IMR-90 (cell line): ENCODE results near the gene AP4S1. TPM values are rescaled to one million over a fixed set of nuclear protein-coding genes. Genes with fewer than 3 reads are reported as not detected.
"Not testable (repeated sequence)": the region's sequence is repeated elsewhere in the genome, so short reads cannot be mapped to it uniquely, and the experiment has no call there.

Source experiments
- ATAC-seq: fragments of 200-7000 bp; cut with Tn5 transposase; 2 replicates; pipeline ENCODE4 v1.9.1; 2020; ENCODE audit warnings: low read depth, mild to moderate bottlenecking, moderate library complexity
- BruUV-seq: library from RNA; stranded (reverse); fragments of 400-500 nt; replicated peaks from 2 replicates; lab custom pipeline; 2021; lab: Mats Ljungman, UMichigan
- CTCF ChIA-PET: fragments of 300-600 bp; formaldehyde crosslinking; extraction: SDS; loops from one replicate; lab custom pipeline; 2021; ENCODE audit warnings: antibody characterized with exemption; lab: Yijun Ruan, JAX
- POLR2A ChIA-PET: fragments of 300-600 bp; sonication (Branson Sonifier 250); formaldehyde crosslinking; loops from one replicate; lab custom pipeline; 2022; ENCODE audit warnings: antibody characterized with exemption; ENCODE audit not compliant: unreplicated experiment; lab: Charles Lee
- DNase-seq: peaks from one replicate; pipeline ENCODE4 v3.0.0; 2013
- H2AFZ ChIP-seq: replicated peaks from 2 replicates; pipeline ENCODE3; 2013; ENCODE audit warnings: low read length, mild to moderate bottlenecking; ENCODE audit not compliant: poor library complexity
- H2AK5ac ChIP-seq: 2 replicates; pipeline ENCODE4 v1.6.1; 2013; ENCODE audit warnings: low read depth, low read length, inconsistent platforms
- H2AK9ac ChIP-seq: replicated peaks from 2 replicates; pipeline ENCODE3; 2013; ENCODE audit warnings: mild to moderate bottlenecking, low read depth, low read length, moderate library complexity; ENCODE audit not compliant: poor library complexity
- H2BK120ac ChIP-seq: 2 replicates; pipeline ENCODE4 v1.6.1; 2013; ENCODE audit warnings: low read depth, low read length, inconsistent platforms
- H2BK15ac ChIP-seq: 3 replicates; pipeline ENCODE4 v1.6.1; 2013; ENCODE audit warnings: low read depth, low read length, inconsistent platforms
- H2BK20ac ChIP-seq: 2 replicates; pipeline ENCODE4 v1.6.1; 2013; ENCODE audit warnings: low read depth, mild to moderate bottlenecking, inconsistent platforms, low read length, moderate library complexity
- H2BK5ac ChIP-seq: 2 replicates; pipeline ENCODE4 v1.6.1; 2013; ENCODE audit warnings: mild to moderate bottlenecking, low read depth, low read length, inconsistent platforms; ENCODE audit not compliant: poor library complexity, severe bottlenecking
- H3K14ac ChIP-seq: replicated peaks from 2 replicates; pipeline ENCODE4 v1.6.1; 2013; ENCODE audit warnings: low read depth, low read length, inconsistent platforms
- H3K18ac ChIP-seq: 2 replicates; pipeline ENCODE4 v1.6.1; 2013; ENCODE audit warnings: low read depth, low read length, control low read depth
- H3K23ac ChIP-seq: 2 replicates; pipeline ENCODE4 v1.6.1; 2013; ENCODE audit warnings: low read depth, low read length, inconsistent platforms
- H3K27ac ChIP-seq: 2 replicates; pipeline ENCODE4 v1.5.1; 2013; ENCODE audit warnings: mild to moderate bottlenecking, control low read depth, low read length; ENCODE audit not compliant: insufficient read depth
- H3K27me3 ChIP-seq: 2 replicates; pipeline ENCODE4 v1.6.1; 2013; ENCODE audit warnings: low read length; ENCODE audit not compliant: control insufficient read depth, insufficient read depth
- H3K36me3 ChIP-seq: 2 replicates; pipeline ENCODE4 v1.6.1; 2013; ENCODE audit warnings: low read length, mixed read lengths; ENCODE audit not compliant: control insufficient read depth, insufficient read depth
- H3K4ac ChIP-seq: 2 replicates; pipeline ENCODE4 v1.6.1; 2013; ENCODE audit warnings: low read depth, low read length, inconsistent platforms
- H3K4me1 ChIP-seq: 2 replicates; pipeline ENCODE4 v1.6.1; 2013; ENCODE audit warnings: low read length, mixed read lengths; ENCODE audit not compliant: control insufficient read depth, insufficient read depth
- H3K4me2 ChIP-seq: 2 replicates; pipeline ENCODE4 v1.6.1; 2013; ENCODE audit warnings: low read depth, mild to moderate bottlenecking, control low read depth, low read length, moderate library complexity
- H3K4me3 ChIP-seq: 2 replicates; pipeline ENCODE4 v1.5.1; 2013; ENCODE audit warnings: low read depth, mild to moderate bottlenecking, control low read depth, low read length, moderate library complexity; ENCODE audit not compliant: insufficient read depth
- H3K56ac ChIP-seq: 2 replicates; pipeline ENCODE4 v1.6.1; 2013; ENCODE audit warnings: low read length, inconsistent platforms; ENCODE audit not compliant: insufficient read depth; ENCODE audit errors: extremely low read depth
- H3K79me1 ChIP-seq, 2 experiments: 2 replicates each; pipeline ENCODE4 v1.6.1; 2013; ENCODE audit warnings: low read length in 2 of 2, inconsistent platforms in 1 of 2, low read depth in 1 of 2
- H3K9ac ChIP-seq: 2 replicates; pipeline ENCODE4 v1.6.1; 2013; ENCODE audit warnings: low read depth, low read length, control low read depth
- H3K9me1 ChIP-seq: 2 replicates; pipeline ENCODE4 v1.6.1; 2013; ENCODE audit warnings: low read length, inconsistent platforms; ENCODE audit not compliant: insufficient read depth
- H3K9me3 ChIP-seq: 2 replicates; pipeline ENCODE4 v1.6.1; 2013; ENCODE audit warnings: low read length; ENCODE audit not compliant: control insufficient read depth, insufficient read depth
- H4K20me1 ChIP-seq: 2 replicates; pipeline ENCODE4 v1.6.1; 2013; ENCODE audit warnings: low read length, inconsistent platforms; ENCODE audit not compliant: insufficient read depth
- H4K5ac ChIP-seq: 2 replicates; pipeline ENCODE4 v1.6.1; 2013; ENCODE audit warnings: mild to moderate bottlenecking, low read depth, low read length, control low read depth
- H4K8ac ChIP-seq, 2 experiments: 2 replicates each; pipeline ENCODE4 v1.6.1; 2013; ENCODE audit warnings: low read depth in 2 of 2, low read length in 2 of 2, control low read depth in 1 of 2, inconsistent platforms in 1 of 2
- H4K91ac ChIP-seq: 2 replicates; pipeline ENCODE4 v1.6.1; 2013; ENCODE audit warnings: low read depth, low read length, inconsistent platforms; ENCODE audit not compliant: insufficient read depth
- BHLHE40 ChIP-seq: fragments of 150-350 bp; IDR thresholded peaks from 2 replicates; pipeline ENCODE4 v1.6.1; 2016; ENCODE audit warnings: mild to moderate bottlenecking, low read depth, low read length
- NFE2L2 ChIP-seq: fragments of 150-350 bp; IDR thresholded peaks from 2 replicates; pipeline ENCODE4 v1.6.1; 2016; ENCODE audit warnings: low read depth, mild to moderate bottlenecking, low read length
- WGBS, 2 experiments: methylation state at CpG; one replicate each; pipeline versions ENCODE4 v1.1.5 to v1.1.7; 2013; ENCODE audit warnings: missing lambda C conversion rate in 2 of 2; ENCODE audit not compliant: insufficient read length in 1 of 2; ENCODE audit errors: extremely low coverage in 2 of 2; 5-methylcytosine and 5-hydroxymethylcytosine counted together
- dilution Hi-C: fragments of 300-500 bp; cut with HindIII; formaldehyde crosslinking; loops from one replicate; pipeline ENCODE4 v1.14.3; 2018; ENCODE audit warnings: low sequenced_read_pairs; ENCODE audit not compliant: unreplicated experiment
- in situ Hi-C: fragments of 300-500 bp; cut with MboI; formaldehyde crosslinking; loops from 3 replicates; pipeline ENCODE4 v1.14.3; 2019; ENCODE audit warnings: low sequenced_read_pairs, inconsistent platforms, mixed read lengths
- intact Hi-C: fragments of 100-400 bp; cut with micrococcal nuclease; formaldehyde crosslinking; loops from 2 replicates; pipeline ENCODE4 v1.10.0; 2022
- polyA plus RNA-seq, 3 experiments: library from polyadenylated mRNA; depleted of rRNA; stranded (reverse); fragments of >200 nt; gene quantifications; 2 replicates each; pipeline ENCODE4 v1.2.3, GENCODE V29; 2012; ENCODE audit warnings: low replicate concordance in 1 of 3
- total RNA-seq: library from RNA; depleted of rRNA; stranded (reverse); fragments of >200 nt; gene quantifications from 2 replicates; pipeline ENCODE4 v1.2.3, GENCODE V29; 2012
- TF ChIP-seq, protein P1 (sequence below): fragments of 150-350 bp; IDR thresholded peaks from 2 replicates; pipeline ENCODE4 v1.6.1; 2017; ENCODE audit warnings: mild to moderate bottlenecking, antibody characterized with exemption, low read length, low read depth

The AP4S1 gene
- total and polyA plus RNA-seq, 2 of the 4 experiments (the other 2 are of a cell fraction): 2.7 to 4.5 TPM

DNA sequence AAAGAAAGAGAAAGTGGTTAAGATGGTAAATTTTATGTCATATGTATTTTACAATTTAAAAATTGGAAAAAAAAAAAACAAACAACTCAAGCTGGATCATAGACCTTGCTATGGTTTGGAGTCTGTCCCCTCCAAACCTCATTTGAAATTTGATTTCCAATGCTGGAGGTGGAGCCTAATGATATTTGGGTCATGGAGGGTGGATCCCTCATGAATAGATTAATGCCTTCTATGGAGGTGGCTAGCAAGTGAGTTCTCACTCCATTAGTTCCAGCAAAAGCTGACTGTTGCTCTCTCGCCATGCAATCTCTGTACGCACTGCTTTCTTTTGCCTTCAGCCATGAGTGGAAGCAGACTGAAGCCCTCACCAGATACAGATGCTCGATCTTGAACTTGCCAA lies 22.2 kb upstream of the AP4S1 start:
- WGBS, 2 experiments: 100% methylated on average over 2 of the region's 3 CpGs; no CpG with 5 or more reads in 1 of the 2 experiments
- dilution Hi-C loops: no loop called here
- intact Hi-C loops: no loop called here
- Histone ChIP-seq H4K8ac (no peak overlapping the region), H2AFZ (no peak overlapping the region), H4K5ac (no peak overlapping the region), H4K91ac (no peak overlapping the region), H3K18ac (no peak overlapping the region), H3K9me3 (peaks cover 2% of the 10 kb centered on the region), H3K9ac (no peak overlapping the region), H2BK5ac (no peak overlapping the region), H3K4ac (no peak overlapping the region), H3K56ac (no peak overlapping the region), H3K4me3 (no peak overlapping the region), H3K23ac (no peak overlapping the region), H3K36me3 (peaks cover 14% of the 10 kb centered on the region), H4K20me1 (peaks cover 69% of the 10 kb centered on the region), H3K27ac (no peak overlapping the region), H2AK5ac (no peak overlapping the region), H3K79me1 (peaks cover 30 to 80% of the 10 kb centered on the region in 2 experiments; a peak in 3 of 4 replicates), H2BK15ac (no peak overlapping the region), H2BK120ac (no peak overlapping the region), H3K14ac (no peak overlapping the region), H2BK20ac (no peak overlapping the region), H3K4me1 (0 out of 2 replicates have a peak, but pooled peaks cover 2% of the 10 kb centered on the region), H3K27me3 (no peaks in the 10 kb centered on the region), H3K9me1 (peaks cover 3% of the 10 kb centered on the region), H3K4me2 (no peak overlapping the region), H2AK9ac (no peak overlapping the region)
- ChIA-PET POLR2A (interaction anchor here (0.6 to 0.7 kb wide), 2 partner anchors 16 to 50 kb away, joined by 4 to 13 read pairs; no protein-coding TSS in a partner anchor), CTCF (interaction anchor here (1.2 kb wide), 1 partner anchor 96 kb away, joined by 7 read pairs; no protein-coding TSS in a partner anchor)
- in situ Hi-C loops: no loop called here
- ATAC-seq (no peak), DNase-seq (no peak)
- TF ChIP-seq NFE2L2: no peak
- TF ChIP-seq BHLHE40: no peak
- TF ChIP-seq, protein P1, sequence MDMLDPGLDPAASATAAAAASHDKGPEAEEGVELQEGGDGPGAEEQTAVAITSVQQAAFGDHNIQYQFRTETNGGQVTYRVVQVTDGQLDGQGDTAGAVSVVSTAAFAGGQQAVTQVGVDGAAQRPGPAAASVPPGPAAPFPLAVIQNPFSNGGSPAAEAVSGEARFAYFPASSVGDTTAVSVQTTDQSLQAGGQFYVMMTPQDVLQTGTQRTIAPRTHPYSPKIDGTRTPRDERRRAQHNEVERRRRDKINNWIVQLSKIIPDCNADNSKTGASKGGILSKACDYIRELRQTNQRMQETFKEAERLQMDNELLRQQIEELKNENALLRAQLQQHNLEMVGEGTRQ: no peak
- BruUV-seq: no TSS peak

DNA sequence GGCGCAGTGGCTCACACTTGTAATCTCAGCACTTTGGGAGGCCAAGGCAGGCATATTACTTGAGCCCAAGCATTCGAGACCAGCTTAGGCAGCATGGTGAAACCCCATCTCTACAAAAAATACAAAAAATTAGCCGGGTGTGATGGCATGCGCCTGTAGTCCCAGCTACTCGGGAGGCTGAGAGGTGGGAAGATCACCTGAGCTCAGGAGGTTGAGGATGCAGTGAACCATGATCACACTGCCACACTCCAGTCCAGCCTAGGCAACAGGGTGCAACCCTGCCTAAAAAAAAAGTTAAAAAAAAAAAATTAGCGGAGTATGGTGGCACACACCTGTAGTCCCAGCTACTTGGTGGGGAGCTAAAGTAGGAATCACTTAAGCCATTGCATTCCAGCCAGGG lies 21.4 kb upstream of the AP4S1 start:
- H2AK9ac ChIP-seq, H3K27me3 ChIP-seq, H3K9ac ChIP-seq, DNase-seq, H4K91ac ChIP-seq, dilution Hi-C loops, H2AK5ac ChIP-seq, ATAC-seq, H4K5ac ChIP-seq, H3K4me2 ChIP-seq, H4K8ac ChIP-seq, H2BK20ac ChIP-seq, H3K27ac ChIP-seq, BruUV-seq, H3K56ac ChIP-seq, H3K23ac ChIP-seq, H3K9me3 ChIP-seq, H2BK15ac ChIP-seq, in situ Hi-C loops, H3K4ac ChIP-seq, H3K9me1 ChIP-seq, intact Hi-C loops, H3K14ac ChIP-seq, H2BK5ac ChIP-seq, H3K18ac ChIP-seq, H2AFZ ChIP-seq, H3K4me3 ChIP-seq, H2BK120ac ChIP-seq, H3K4me1 ChIP-seq: not testable (repeated sequence)
- Histone ChIP-seq H4K20me1 (peaks cover 69% of the 10 kb centered on the region), H3K79me1 (peaks cover 27 to 79% of the 10 kb centered on the region in 2 experiments; a peak in 3 of 4 replicates), H3K36me3 (peaks cover 11% of the 10 kb centered on the region)
- WGBS, 2 experiments: 80% methylated on average over 1 of the region's 6 CpGs; no CpG with 5 or more reads in 1 of the 2 experiments
- ChIA-PET POLR2A (interaction anchor here (0.6 kb wide), 1 partner anchor 227 kb away, joined by 3 read pairs; no protein-coding TSS in a partner anchor), CTCF (interaction anchor here (1.2 kb wide), 1 partner anchor 96 kb away, joined by 7 read pairs; no protein-coding TSS in a partner anchor)
